Stimulated activated CD4-positive, alpha-beta T cell treated with anti-CD3 and anti-CD28 coated beads, Interleukin-12 subunit alpha, Interleukin-12 subunit beta, amount 100 ng/mL, for 48 hours (primary cell): ENCODE data around the gene KRT3.

Experiments used
- DNase-seq, 3 donors: peaks; one replicate each; pipeline ENCODE4 v3.0.0-alpha.2; 2020; ENCODE audit warnings: low read depth in 2 of 3, low spot score in 1 of 3

Gene KRT3

DNA sequence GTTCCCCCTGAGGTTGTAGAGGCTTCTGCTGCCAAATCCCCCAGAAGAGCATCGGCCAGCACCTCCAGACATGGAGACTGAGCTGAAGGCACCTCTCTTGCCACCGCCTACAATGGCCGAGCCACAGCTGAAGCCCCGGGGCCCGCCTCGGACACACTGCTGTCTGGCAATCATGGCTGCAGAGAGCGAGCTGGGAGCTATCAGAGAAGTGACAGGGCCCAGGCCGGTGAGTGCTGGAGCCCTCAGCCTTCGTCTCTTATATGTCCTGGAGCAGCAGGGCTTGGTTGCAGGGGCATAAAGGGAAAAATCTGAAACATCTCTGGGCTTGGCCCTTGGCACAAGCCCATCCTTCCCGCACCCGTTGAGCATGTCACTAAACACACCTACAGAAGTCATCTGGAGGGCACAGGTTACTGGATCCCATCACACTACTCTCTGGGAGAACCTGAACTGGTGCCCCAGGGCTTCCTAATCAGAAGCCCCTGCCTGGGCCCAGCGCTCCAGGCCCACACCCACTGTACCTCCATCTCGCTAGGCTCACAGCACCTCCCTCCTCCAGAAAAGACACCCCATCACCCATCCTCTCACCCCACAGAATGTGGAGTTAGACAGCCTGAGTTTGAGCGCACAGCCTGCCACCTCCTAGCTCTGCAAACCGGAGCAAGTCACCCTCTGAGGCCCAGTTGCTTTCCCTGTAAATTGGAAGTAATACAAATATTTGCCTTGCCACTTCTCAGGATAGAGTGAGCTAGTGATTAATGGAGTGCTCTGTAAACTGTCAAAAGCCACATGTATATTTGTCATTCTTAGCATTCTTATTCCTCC, 18.2 kb upstream of the KRT3 start, which contains the start of gene KRT4:
Gene KRT4, minus strand, starts transcription at position 232 of the 825 bp plus-strand sequence. Its CDS starts 58 bp downstream, at position 174.
- no peak for DNase-seq

- no peak for DNase-seq
These were observed 17.4 kb upstream of the KRT3 start for GRCh38 chr12:52813203-52813819.

GRCh38 chr12:52812749-52813148, 16.8 kb upstream of the KRT3 start:
- DNase-seq, result no peak

DNA sequence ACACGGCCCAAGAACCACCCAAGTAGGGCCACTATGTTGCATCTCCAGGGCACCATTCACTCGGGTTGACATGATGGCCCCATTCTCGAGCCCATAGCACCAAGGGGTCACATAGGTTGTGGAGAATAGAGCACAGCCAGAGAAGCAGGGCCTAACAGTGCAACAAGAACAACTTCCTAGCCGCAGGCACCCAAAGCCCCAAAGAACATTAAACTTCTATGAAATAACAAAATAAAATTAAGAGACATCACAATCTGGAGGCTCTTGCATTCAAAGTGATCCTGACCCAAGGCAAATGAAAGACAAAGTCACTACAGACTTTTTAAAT, 16.1 kb upstream of the KRT3 start:
- DNase-seq, result no peak

GRCh38 chr12:52811191-52812072, 15.5 kb upstream of the KRT3 start:
- DNase-seq, result no peak

DNA sequence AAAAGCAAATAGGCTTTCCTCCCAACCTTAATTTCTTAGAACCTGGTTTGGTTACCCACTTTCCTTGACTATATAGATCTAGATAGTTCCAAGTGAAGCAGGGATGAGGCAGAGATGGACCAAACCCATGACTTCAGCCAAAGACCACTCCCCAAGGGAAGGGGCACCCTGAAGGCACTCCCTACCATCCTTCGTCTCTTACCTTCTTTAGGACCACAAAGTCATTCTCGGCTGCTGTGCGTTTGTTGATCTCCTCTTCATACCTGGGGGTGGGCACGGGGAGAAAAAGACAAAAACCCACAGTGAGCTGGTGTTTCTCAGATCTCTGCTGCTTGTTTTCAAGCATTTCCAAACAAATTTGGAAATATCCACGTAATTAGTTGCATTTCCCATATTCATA, 14.6 kb upstream of the KRT3 start:
- DNase-seq, result no peak

DNA sequence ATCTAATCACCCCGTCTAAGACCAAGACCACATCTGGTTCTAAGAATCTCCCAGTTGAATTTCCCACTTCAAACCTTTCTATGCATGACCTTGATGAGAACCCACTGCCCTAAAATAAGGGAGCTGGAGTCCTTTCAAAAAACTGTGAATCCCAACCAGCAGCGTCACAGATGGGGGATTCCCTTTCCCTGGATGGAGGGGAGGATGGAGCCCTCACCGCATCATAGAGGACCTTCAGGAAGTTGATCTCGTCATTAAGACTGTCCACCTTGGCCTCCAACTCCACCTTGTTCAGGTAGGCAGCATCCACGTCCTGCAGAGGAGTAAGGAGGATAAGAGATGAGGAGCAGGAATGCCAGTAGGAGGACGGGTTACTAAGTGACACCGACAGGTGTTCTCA, 13.2 kb upstream of the KRT3 start:
- DNase-seq, result no peak

- DNase-seq, result no peak
These were observed 12.8 kb upstream of the KRT3 start for GRCh38 chr12:52808573-52809160.

DNA sequence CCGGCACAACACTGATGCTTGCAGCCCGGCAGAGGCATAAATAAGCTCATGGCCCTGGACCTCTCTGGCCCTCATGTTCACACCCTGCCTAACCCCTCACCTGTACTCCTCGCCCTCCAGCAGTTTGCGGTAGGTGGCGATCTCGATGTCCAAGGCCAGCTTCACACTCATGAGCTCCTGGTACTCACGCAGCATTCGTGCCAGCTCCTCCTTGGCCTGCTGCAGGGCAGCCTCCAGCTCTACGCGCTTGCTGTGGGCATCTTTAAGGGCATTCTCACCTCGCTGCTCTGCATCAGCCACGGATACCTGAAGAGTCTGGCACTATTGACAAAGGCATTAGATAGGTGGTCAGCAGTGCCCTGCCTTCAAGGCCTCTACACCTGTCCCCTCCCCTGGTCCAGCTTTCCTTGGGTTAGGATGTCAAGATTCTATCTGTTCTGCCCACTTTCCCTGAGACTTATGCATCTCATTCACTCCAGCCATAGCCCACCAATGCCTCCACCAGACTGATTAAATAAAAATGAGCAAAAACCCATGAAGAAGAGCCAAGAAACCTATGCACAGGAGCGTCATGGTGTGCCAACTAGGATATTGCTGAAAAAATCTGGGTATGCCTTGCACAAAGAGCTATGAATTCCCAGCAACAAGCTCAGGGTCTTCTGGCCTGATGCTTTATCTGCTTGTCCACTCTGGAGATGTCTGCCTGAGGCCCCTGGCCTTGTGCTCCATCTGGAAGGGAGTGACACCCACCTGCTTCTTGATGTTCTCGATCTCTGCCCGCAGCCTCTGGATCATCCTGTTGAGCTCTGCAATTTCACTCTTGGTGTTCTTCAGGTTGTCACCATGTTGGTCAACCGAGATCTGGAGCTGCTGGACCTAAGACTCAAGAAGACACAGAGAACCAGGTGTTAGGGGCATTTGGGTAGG, 11.9 kb upstream of the KRT3 start:
- DNase-seq, result no peak

GRCh38 chr12:52806821-52807543, 11.1 kb upstream of the KRT3 start:
- no peak for DNase-seq

- no peak for DNase-seq
These were observed 10.4 kb upstream of the KRT3 start for GRCh38 chr12:52806169-52806811.

GRCh38 chr12:52805739-52806138, 9.8 kb upstream of the KRT3 start:
- no peak for DNase-seq

- no peak for DNase-seq
These were observed 9.1 kb upstream of the KRT3 start for GRCh38 chr12:52805000-52805399.

DNA sequence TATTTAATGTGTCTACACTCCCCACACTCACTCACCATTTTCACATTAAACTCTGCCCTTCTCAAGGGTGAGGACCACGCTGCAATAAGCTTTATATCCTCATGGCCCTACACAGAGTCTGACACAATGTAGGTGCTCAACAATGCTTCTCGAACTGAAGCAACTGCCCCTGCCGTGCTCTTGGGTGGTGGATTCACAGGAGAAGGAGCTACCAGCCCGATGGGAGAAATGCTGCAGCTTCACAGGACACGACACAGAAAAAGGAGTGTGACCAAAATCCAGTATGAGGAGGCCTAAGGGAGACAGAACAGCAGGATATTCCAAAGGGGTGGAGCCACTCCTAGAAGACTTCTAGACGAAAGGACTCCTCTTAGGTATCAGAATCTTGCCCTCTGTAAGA, 6.5 kb upstream of the KRT3 start:
- no peak for DNase-seq

DNA sequence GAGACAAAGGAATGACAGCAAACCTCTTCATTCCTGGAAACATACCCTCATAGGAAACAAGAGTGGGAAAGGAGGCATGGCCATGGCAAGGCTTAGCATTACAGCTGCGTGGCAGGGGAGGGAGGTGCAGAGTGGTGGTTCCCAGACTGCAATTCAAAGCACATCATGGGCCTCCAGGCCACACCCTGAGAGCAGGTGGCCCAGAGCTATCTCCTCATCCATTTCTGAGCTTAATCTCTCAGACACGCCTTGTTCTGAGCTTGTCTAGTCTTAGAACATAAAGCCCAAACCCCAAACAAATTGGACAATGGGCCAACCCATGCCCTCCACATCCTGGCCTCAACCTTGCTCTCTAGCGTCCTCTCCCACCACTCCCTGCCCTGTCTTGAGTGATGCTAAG, 5.9 kb upstream of the KRT3 start:
- DNase-seq, result no peak

DNA sequence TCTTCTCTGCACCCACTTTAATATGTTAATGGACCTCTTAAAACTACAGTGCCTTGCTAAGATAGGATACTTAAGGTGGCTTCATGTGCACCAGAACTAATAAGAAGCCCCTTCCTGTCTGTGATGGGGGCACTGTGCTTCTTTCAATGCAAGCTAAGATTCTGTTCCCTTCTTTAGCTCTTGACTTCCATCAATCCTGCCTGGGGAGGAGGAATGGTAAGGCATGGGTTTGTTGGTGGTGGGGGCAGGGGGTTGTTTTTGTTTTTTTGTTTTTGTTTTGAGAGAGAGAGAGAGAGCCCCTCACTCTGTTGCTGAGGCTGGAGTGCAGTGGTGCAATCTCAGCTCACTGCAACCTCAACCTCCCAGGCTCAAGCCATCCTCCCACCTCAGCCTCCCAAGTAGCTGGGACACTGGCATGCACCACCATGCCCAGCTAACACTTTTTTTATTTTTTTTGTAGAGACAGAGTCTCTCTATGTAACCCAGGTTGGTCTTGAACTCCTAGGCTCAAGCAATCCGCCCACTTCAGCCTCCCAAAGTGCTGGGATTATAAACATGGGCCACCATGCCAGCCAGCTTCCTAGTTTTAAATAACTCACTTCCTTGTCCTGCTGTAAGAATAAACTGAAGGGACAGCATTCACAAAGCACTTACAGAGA, 4.5 kb upstream of the KRT3 start:
- DNase-seq, result no peak

- DNase-seq, result no peak
These were observed 3.7 kb upstream of the KRT3 start for GRCh38 chr12:52799505-52800211.
